GM13976 (cell line): ENCODE data around the gene MBTPS1.

Source experiments
- DNase-seq: peaks from one replicate; pipeline ENCODE4 v3.0.0; 2012; ENCODE audit warnings: low spot score
- in situ Hi-C: fragments of 300-500 bp; cut with MboI; formaldehyde crosslinking; loops from one replicate; pipeline ENCODE4 v1.12.0; 2022; ENCODE audit warnings: low sequenced_read_pairs, mixed read lengths, inconsistent platforms; ENCODE audit not compliant: unreplicated experiment
- TF ChIP-seq, protein P1 (sequence below): IDR thresholded peaks from 2 replicates; pipeline ENCODE4 v1.5.1; 2012; ENCODE audit warnings: borderline replicate concordance, mild to moderate bottlenecking; ENCODE audit not compliant: insufficient read depth; ENCODE audit errors: extremely low read depth, missing control alignments, control extremely low read depth

Gene MBTPS1

DNA sequence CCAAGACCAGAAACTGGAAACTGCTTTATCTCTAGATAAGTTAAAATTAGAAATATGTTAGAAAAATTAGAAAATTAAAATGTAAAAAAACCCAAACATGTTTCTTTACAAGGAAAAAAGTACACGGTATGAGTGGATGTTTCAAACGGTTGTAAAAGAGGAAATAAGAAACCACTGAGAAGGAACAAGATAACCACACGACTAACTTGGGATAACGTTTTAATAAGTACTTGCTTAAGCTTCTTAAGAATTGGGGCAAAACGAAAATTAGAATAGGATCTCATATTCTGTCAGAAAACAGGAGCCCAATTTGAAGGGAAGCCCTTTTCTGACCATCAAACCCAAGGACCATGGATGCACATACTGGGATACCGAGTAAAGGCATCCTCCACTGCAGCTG, 31.0 kb downstream of the MBTPS1 start:
- in situ Hi-C loops: no loop called here
- peak; percentile 49 for DNase-seq
- TF ChIP-seq, protein P1, sequence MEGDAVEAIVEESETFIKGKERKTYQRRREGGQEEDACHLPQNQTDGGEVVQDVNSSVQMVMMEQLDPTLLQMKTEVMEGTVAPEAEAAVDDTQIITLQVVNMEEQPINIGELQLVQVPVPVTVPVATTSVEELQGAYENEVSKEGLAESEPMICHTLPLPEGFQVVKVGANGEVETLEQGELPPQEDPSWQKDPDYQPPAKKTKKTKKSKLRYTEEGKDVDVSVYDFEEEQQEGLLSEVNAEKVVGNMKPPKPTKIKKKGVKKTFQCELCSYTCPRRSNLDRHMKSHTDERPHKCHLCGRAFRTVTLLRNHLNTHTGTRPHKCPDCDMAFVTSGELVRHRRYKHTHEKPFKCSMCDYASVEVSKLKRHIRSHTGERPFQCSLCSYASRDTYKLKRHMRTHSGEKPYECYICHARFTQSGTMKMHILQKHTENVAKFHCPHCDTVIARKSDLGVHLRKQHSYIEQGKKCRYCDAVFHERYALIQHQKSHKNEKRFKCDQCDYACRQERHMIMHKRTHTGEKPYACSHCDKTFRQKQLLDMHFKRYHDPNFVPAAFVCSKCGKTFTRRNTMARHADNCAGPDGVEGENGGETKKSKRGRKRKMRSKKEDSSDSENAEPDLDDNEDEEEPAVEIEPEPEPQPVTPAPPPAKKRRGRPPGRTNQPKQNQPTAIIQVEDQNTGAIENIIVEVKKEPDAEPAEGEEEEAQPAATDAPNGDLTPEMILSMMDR: no peak

DNA sequence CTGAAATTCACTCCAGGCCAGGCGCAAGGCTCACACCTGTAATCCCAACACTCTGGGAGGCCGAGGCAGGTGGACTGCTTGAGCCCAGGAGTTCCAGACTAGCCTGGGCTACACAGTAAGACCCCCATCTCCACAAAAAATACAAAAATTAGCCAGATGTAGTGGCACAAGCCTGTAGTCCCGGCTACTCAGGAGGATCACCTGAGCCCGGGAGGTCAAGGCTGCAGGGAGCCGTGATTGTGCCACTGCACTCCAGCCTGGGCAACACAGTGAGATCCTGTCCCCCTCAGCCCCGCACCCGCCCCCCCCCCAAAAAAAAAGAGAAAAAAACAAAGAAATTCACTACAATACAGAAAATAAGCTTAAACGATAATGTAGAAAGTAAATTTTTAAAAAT, 31.5 kb downstream of the MBTPS1 start:
- DNase-seq: no peak
- TF ChIP-seq, protein P1: no peak
- in situ Hi-C loops: no loop called here

DNA sequence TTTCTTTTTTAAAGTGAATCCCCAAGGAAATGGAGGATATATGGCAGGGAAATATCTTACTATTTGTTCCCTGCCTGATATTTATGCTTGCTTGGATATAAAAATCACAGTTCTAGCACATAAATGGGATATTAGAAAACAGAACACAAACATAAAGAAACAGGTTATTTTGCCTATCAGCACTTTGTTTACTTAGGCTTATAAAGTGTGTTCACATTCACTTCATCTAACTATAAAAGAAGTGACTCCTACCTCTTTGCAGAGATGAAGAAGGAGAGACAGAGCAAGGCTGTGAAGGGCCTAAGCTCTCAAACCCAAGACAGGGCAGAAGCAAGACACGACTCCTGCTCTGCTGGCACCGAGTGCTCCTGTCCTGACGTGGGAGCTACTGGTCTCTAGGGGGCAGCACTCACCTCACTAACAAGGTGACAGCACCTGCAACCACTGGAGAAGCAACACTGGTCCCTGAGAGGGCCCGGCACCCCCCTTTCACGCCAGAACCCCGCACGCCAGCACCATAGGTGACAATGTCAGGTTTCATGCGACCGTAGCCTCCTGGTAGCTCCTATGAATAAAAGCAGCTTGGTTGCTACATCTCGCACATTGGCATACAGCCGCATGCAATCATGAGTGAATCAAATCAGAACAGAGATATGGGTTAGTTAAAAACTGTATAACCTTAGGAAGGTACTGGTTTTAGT, 32.0 kb downstream of the MBTPS1 start:
- TF ChIP-seq, protein P1: peak; percentile 88
- in situ Hi-C loops: loop anchor here (5.0 kb wide), 1 partner anchor 98 kb away; no protein-coding TSS in a partner anchor
- peak; percentile 86 for DNase-seq

DNA sequence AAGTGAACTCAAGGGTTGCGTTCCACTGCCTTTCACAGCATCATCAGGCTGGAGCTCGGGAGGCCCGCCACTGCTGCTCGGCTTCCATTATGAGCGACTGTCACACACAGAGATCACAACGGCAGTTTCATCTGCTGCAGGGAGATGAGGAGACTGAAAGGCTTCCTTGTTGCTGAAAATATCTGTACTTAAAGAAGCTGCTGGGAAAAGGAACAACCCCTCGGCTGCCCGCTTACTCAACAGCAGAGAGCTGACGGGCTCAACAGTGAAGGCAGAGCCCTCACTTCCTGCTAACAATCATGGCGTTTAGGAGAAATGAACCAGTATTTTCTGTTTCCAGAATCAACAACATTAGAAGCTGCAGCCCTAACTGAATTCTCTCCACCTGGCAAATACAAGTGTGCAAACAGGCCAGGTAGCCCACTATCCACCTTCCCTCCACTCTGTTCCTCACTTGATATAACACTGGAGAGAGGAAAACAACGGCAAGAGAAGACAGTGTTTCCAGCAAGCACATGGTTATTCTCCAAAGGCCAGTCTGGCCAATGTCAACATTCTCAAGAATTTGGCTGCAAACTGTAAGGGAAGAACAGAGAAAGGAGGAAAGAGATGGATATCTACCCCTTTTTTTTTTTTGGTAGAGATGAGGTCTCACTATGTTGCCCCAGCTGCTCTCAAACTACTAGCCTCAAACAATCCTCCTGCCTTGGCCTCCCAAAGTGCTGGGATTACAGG, 33.7 kb downstream of the MBTPS1 start:
- DNase-seq: no peak
- in situ Hi-C loops: loop anchor here (5.0 kb wide), 1 partner anchor 99 kb away; no protein-coding TSS in a partner anchor
- TF ChIP-seq, protein P1: no peak

DNA sequence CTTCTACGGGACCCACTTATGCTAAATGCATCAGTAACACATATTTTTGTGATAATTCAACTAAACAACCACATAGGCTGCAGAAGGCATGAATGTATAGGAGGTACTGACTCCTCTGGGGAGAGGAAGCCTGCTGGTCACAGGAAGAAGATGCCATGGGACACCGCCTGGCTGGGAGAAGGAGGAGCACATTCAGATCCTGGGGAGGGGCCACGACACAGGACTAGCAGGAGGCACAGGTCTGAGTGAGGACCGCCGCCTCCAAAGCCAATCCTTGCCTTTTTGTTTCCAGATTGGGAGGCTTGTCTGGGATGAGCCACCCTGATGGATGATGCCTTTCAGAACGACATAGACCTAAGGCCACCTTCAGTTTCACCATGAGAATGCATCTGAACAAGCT, 34.6 kb downstream of the MBTPS1 start:
- in situ Hi-C loops: loop anchor here (5.0 kb wide), 1 partner anchor 100 kb away; no protein-coding TSS in a partner anchor
- TF ChIP-seq, protein P1: no peak
- no peak for DNase-seq

DNA sequence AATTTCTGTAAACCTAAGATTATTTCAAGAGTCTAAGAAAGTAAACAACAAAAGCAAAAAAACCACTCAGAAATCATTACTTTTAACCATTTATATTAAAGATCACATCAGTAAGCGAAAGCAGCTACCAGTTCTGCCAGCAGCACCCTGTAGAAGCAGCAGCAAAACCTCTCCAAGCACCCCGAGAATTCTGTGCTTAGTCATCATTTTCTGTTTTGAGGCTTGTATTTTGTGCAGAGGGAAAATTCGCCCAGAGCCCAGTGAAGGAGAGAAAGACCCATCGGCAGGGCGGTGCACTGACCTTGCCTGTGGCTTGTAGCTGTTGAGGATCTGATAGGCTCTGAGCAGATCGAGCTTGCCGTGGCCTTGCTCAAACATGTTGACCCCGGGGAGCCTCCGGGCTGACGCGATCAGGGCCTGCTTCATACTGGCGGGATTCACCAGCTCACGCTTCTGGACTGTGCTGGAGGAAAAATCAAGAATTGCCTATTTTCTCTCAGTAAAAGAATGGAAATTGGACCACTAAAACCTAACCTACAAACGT, 35.2 kb downstream of the MBTPS1 start:
- TF ChIP-seq, protein P1: no peak
- in situ Hi-C loops: loop anchor here (5.0 kb wide), 1 partner anchor 101 kb away; no protein-coding TSS in a partner anchor
- DNase-seq: no peak
